ENCODE results near the gene MTA1.

Gene MTA1

GRCh38 chr14:105388110-105388951 is 31.3 kb upstream of the MTA1 start:
- WGBS (ENCODE audit: insufficient coverage): 92% methylated on average over 24 of the region's 25 CpGs
- CTCF ChIA-PET: interaction anchor here (0.9 to 3.2 kb wide), 8 partner anchors 9 to 60 kb away, joined by 3 to 16 read pairs (median 4); no protein-coding TSS in a partner anchor
- POLR2A ChIA-PET: no interaction called here

GRCh38 chr14:105388976-105389375 is 30.7 kb upstream of the MTA1 start:
- 93% methylated on average over 15 of the region's 16 CpGs for WGBS (ENCODE audit: insufficient coverage)
- POLR2A ChIA-PET: no interaction called here
- H3K4me3 ChIP-seq (ENCODE audit: control insufficient read depth in 1 of 7, extremely low read depth in 1 of 7, insufficient read depth in 4 of 7, low read depth in 2 of 7, low read length in 6 of 7): no peak overlapping the region
- H3K36me3 ChIP-seq (ENCODE audit: control insufficient read depth in 4 of 4, insufficient read depth in 4 of 4, low read length in 3 of 4): peaks cover 0 to 36% (median 19%) of the 10 kb centered on the region in 4 experiments
- no peaks in the 10 kb centered on the region for H3K9me3 ChIP-seq (ENCODE audit: control extremely low read depth in 1 of 5, control insufficient read depth in 4 of 5, insufficient read depth in 2 of 5, low read depth in 1 of 5, low read length in 4 of 5)
- H3K27me3 ChIP-seq (replicated peaks in 2 of 5; ENCODE audit: control insufficient read depth in 4 of 5, insufficient read depth in 5 of 5, low read length in 4 of 5): no peaks in the 10 kb centered on the region
- H3K4me1 ChIP-seq (ENCODE audit: control extremely low read depth in 1 of 4, control insufficient read depth in 4 of 4, insufficient read depth in 4 of 4, low read length in 3 of 4): peaks cover 0 to 28% (median 25%) of the 10 kb centered on the region in 4 experiments
- CTCF ChIA-PET: interaction anchor here (0.9 to 3.2 kb wide), 8 partner anchors 8 to 59 kb away, joined by 3 to 16 read pairs (median 4); no protein-coding TSS in a partner anchor
- no peak overlapping the region for H3K27ac ChIP-seq (ENCODE audit: insufficient read depth in 1 of 2, low read depth in 1 of 2, low read length in 2 of 2, poor library complexity in 1 of 2, severe bottlenecking in 2 of 2)
- no peak for DNase-seq

More at GRCh38 chr14:105388110-105388951, 31.3 kb upstream of the MTA1 start:
- no peak for DNase-seq
- H3K27ac ChIP-seq (ENCODE audit: insufficient read depth in 1 of 2, low read depth in 1 of 2, low read length in 2 of 2, poor library complexity in 1 of 2, severe bottlenecking in 2 of 2): no peak overlapping the region
- no peaks in the 10 kb centered on the region for H3K27me3 ChIP-seq (replicated peaks in 2 of 5; ENCODE audit: control insufficient read depth in 4 of 5, insufficient read depth in 5 of 5, low read length in 4 of 5)
- no peaks in the 10 kb centered on the region for H3K9me3 ChIP-seq (ENCODE audit: control extremely low read depth in 1 of 5, control insufficient read depth in 4 of 5, insufficient read depth in 2 of 5, low read depth in 1 of 5, low read length in 4 of 5)
- H3K4me1 ChIP-seq (ENCODE audit: control extremely low read depth in 1 of 4, control insufficient read depth in 4 of 4, insufficient read depth in 4 of 4, low read length in 3 of 4): peaks cover 0 to 28% (median 25%) of the 10 kb centered on the region in 4 experiments
- peaks cover 0 to 42% (median 22%) of the 10 kb centered on the region in 4 experiments for H3K36me3 ChIP-seq (ENCODE audit: control insufficient read depth in 4 of 4, insufficient read depth in 4 of 4, low read length in 3 of 4)
- no peak overlapping the region for H3K4me3 ChIP-seq (ENCODE audit: control insufficient read depth in 1 of 7, extremely low read depth in 1 of 7, insufficient read depth in 4 of 7, low read depth in 2 of 7, low read length in 6 of 7)

GRCh38 chr14:105389534-105389933 is 30.1 kb upstream of the MTA1 start:
- 61% methylated on average over 8 of the region's 12 CpGs for WGBS (ENCODE audit: insufficient coverage)
- H3K4me3 ChIP-seq (ENCODE audit: control insufficient read depth in 1 of 7, extremely low read depth in 1 of 7, insufficient read depth in 4 of 7, low read depth in 2 of 7, low read length in 6 of 7): peak overlapping the region in 1 of 7 experiments; percentile 33
- H3K27ac ChIP-seq (ENCODE audit: insufficient read depth in 1 of 2, low read depth in 1 of 2, low read length in 2 of 2, poor library complexity in 1 of 2, severe bottlenecking in 2 of 2): no peak overlapping the region
- H3K9me3 ChIP-seq (ENCODE audit: control extremely low read depth in 1 of 5, control insufficient read depth in 4 of 5, insufficient read depth in 2 of 5, low read depth in 1 of 5, low read length in 4 of 5): no peaks in the 10 kb centered on the region
- DNase-seq: no peak
- peaks cover 0 to 34% (median 19%) of the 10 kb centered on the region in 4 experiments for H3K36me3 ChIP-seq (ENCODE audit: control insufficient read depth in 4 of 4, insufficient read depth in 4 of 4, low read length in 3 of 4)
- peaks cover 0 to 33% (median 25%) of the 10 kb centered on the region in 4 experiments for H3K4me1 ChIP-seq (ENCODE audit: control extremely low read depth in 1 of 4, control insufficient read depth in 4 of 4, insufficient read depth in 4 of 4, low read length in 3 of 4)
- POLR2A ChIA-PET: interaction anchor here (1.4 kb wide), 1 partner anchor 13 kb away, joined by 3 read pairs; no protein-coding TSS in a partner anchor
- CTCF ChIA-PET: interaction anchor here (0.6 to 3.2 kb wide), 17 partner anchors 8 to 139 kb away, joined by 3 to 16 read pairs (median 3); partner anchors contain the start of gene TEX22
- no peaks in the 10 kb centered on the region for H3K27me3 ChIP-seq (replicated peaks in 2 of 5; ENCODE audit: control insufficient read depth in 4 of 5, insufficient read depth in 5 of 5, low read length in 4 of 5)

- WGBS (ENCODE audit: insufficient coverage): 44% methylated on average over 25 of the region's 27 CpGs
- no peaks in the 10 kb centered on the region for H3K9me3 ChIP-seq (ENCODE audit: control extremely low read depth in 1 of 5, control insufficient read depth in 4 of 5, insufficient read depth in 2 of 5, low read depth in 1 of 5, low read length in 4 of 5)
- peaks cover 0 to 32% (median 14%) of the 10 kb centered on the region in 4 experiments for H3K36me3 ChIP-seq (ENCODE audit: control insufficient read depth in 4 of 4, insufficient read depth in 4 of 4, low read length in 3 of 4)
- ChIA-PET CTCF (interaction anchor here (0.6 to 3.2 kb wide), 15 partner anchors 9 to 138 kb away, joined by 3 to 16 read pairs (median 3); partner anchors contain the start of gene TEX22), POLR2A (interaction anchor here (1.4 kb wide), 1 partner anchor 14 kb away, joined by 3 read pairs; no protein-coding TSS in a partner anchor)
- peaks cover 0 to 36% (median 25%) of the 10 kb centered on the region in 4 experiments for H3K4me1 ChIP-seq (ENCODE audit: control extremely low read depth in 1 of 4, control insufficient read depth in 4 of 4, insufficient read depth in 4 of 4, low read length in 3 of 4)
- peak in 2 of 3 donors; percentile 48 to 59 for DNase-seq
- no peaks in the 10 kb centered on the region for H3K27me3 ChIP-seq (replicated peaks in 2 of 5; ENCODE audit: control insufficient read depth in 4 of 5, insufficient read depth in 5 of 5, low read length in 4 of 5)
- H3K27ac ChIP-seq (ENCODE audit: insufficient read depth in 1 of 2, low read depth in 1 of 2, low read length in 2 of 2, poor library complexity in 1 of 2, severe bottlenecking in 2 of 2): peak overlapping the region in 1 of 2 experiments; percentile 38
- peak overlapping the region in 3 of 7 experiments; percentile 1 to 33 (median 12) for H3K4me3 ChIP-seq (ENCODE audit: control insufficient read depth in 1 of 7, extremely low read depth in 1 of 7, insufficient read depth in 4 of 7, low read depth in 2 of 7, low read length in 6 of 7)
Measured at GRCh38 chr14:105389976-105390848, 29.4 kb upstream of the MTA1 start.

GRCh38 chr14:105390849-105391500 is 28.7 kb upstream of the MTA1 start:
- no peaks in the 10 kb centered on the region for H3K27me3 ChIP-seq (replicated peaks in 2 of 5; ENCODE audit: control insufficient read depth in 4 of 5, insufficient read depth in 5 of 5, low read length in 4 of 5)
- no peak for DNase-seq
- ChIA-PET POLR2A (no interaction called here), CTCF (interaction anchor here (1.3 to 3.2 kb wide), 5 partner anchors 8 to 43 kb away, joined by 3 to 16 read pairs (median 6); partner anchors contain the start of gene TEX22)
- no peaks in the 10 kb centered on the region for H3K9me3 ChIP-seq (ENCODE audit: control extremely low read depth in 1 of 5, control insufficient read depth in 4 of 5, insufficient read depth in 2 of 5, low read depth in 1 of 5, low read length in 4 of 5)
- 93% methylated on average over 21 of the region's 24 CpGs for WGBS (ENCODE audit: insufficient coverage)
- peak overlapping the region in 1 of 2 experiments; percentile 38 for H3K27ac ChIP-seq (ENCODE audit: insufficient read depth in 1 of 2, low read depth in 1 of 2, low read length in 2 of 2, poor library complexity in 1 of 2, severe bottlenecking in 2 of 2)
- H3K4me3 ChIP-seq (ENCODE audit: control insufficient read depth in 1 of 7, extremely low read depth in 1 of 7, insufficient read depth in 4 of 7, low read depth in 2 of 7, low read length in 6 of 7): no peak overlapping the region
- peaks cover 0 to 44% (median 25%) of the 10 kb centered on the region in 4 experiments for H3K4me1 ChIP-seq (ENCODE audit: control extremely low read depth in 1 of 4, control insufficient read depth in 4 of 4, insufficient read depth in 4 of 4, low read length in 3 of 4)
- H3K36me3 ChIP-seq (ENCODE audit: control insufficient read depth in 4 of 4, insufficient read depth in 4 of 4, low read length in 3 of 4): peaks cover 0 to 25% (median 10%) of the 10 kb centered on the region in 4 experiments

- Histone ChIP-seq H3K9me3 (ENCODE audit: control extremely low read depth in 1 of 5, control insufficient read depth in 4 of 5, insufficient read depth in 2 of 5, low read depth in 1 of 5, low read length in 4 of 5) (no peaks in the 10 kb centered on the region), H3K4me1 (ENCODE audit: control extremely low read depth in 1 of 4, control insufficient read depth in 4 of 4, insufficient read depth in 4 of 4, low read length in 3 of 4) (peaks cover 0 to 46% (median 26%) of the 10 kb centered on the region in 4 experiments), H3K4me3 (ENCODE audit: control insufficient read depth in 1 of 7, extremely low read depth in 1 of 7, insufficient read depth in 4 of 7, low read depth in 2 of 7, low read length in 6 of 7) (no peak overlapping the region), H3K27ac (ENCODE audit: insufficient read depth in 1 of 2, low read depth in 1 of 2, low read length in 2 of 2, poor library complexity in 1 of 2, severe bottlenecking in 2 of 2) (no peak overlapping the region), H3K27me3 (replicated peaks in 2 of 5; ENCODE audit: control insufficient read depth in 4 of 5, insufficient read depth in 5 of 5, low read length in 4 of 5) (no peaks in the 10 kb centered on the region), H3K36me3 (ENCODE audit: control insufficient read depth in 4 of 4, insufficient read depth in 4 of 4, low read length in 3 of 4) (peaks cover 0 to 20% (median 7%) of the 10 kb centered on the region in 4 experiments)
- POLR2A ChIA-PET: no interaction called here
- CTCF ChIA-PET: interaction anchor here (1.2 to 4.5 kb wide), 3 partner anchors 15 to 22 kb away, joined by 3 to 24 read pairs (median 5); no protein-coding TSS in a partner anchor
- 95% methylated on average over 18 of the region's 23 CpGs for WGBS (ENCODE audit: insufficient coverage)
- no peak for DNase-seq
Measured at GRCh38 chr14:105391541-105391940, 28.1 kb upstream of the MTA1 start.

Measured in common myeloid progenitor, CD34-positive (primary cell).